Measurements from ENCODE around the gene SMAD2.

DNA sequence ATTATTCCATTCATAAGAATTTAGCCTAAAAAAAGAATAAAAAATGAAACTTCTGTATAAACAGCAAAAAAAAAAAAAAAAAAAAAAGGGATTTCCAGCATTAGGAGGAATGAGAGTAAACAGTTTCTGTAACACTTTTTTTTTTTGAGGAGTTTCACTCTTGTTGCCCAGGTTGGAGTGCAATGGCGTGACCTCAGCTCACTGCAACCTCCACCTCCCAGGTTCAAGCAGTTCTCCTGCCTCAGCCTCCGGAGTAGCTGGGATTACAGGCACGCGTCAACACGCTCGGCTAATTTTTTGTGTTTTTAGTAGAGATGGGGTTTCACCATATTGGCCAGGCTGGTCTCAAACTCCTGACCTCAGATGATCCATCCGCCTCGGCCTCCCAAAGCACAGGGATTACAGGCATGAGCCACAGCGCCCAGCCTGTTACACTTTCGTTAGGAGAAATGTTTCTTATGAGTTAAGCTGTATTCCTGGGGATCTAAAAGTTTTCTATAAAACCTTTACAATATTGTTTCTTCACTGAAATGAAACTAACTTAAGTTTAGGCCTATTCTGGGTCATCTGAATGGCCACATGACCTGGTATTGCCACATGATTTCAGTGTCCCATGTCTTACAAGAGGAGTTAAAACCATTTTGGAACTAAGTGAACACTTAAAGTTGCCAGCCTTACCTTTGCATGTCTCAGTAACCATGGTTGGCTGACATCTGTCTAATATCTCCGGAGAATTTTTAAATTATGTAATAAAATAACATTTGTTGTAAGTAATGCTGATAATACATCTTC is 17.5 kb downstream of the SMAD2 start:
- TF ChIP-seq, protein P1, sequence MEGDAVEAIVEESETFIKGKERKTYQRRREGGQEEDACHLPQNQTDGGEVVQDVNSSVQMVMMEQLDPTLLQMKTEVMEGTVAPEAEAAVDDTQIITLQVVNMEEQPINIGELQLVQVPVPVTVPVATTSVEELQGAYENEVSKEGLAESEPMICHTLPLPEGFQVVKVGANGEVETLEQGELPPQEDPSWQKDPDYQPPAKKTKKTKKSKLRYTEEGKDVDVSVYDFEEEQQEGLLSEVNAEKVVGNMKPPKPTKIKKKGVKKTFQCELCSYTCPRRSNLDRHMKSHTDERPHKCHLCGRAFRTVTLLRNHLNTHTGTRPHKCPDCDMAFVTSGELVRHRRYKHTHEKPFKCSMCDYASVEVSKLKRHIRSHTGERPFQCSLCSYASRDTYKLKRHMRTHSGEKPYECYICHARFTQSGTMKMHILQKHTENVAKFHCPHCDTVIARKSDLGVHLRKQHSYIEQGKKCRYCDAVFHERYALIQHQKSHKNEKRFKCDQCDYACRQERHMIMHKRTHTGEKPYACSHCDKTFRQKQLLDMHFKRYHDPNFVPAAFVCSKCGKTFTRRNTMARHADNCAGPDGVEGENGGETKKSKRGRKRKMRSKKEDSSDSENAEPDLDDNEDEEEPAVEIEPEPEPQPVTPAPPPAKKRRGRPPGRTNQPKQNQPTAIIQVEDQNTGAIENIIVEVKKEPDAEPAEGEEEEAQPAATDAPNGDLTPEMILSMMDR (IDR thresholded peaks at IDR 0.05; ENCODE audit: low read depth, low read length, missing input control) = no peak
- TF ChIP-seq, protein P2, sequence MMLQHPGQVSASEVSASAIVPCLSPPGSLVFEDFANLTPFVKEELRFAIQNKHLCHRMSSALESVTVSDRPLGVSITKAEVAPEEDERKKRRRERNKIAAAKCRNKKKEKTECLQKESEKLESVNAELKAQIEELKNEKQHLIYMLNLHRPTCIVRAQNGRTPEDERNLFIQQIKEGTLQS (IDR thresholded peaks at IDR 0.05) = no peak
- TF ChIP-seq HNF4G (IDR thresholded peaks at IDR 0.05) (no peak), GABPA (IDR thresholded peaks at IDR 0.05 in 1 of 2, conservative IDR thresholded peaks at IDR 0.05 in 1 of 2) (no peak), HNF4A (conservative IDR thresholded peaks at IDR 0.05) (no peak), TAF1 (conservative IDR thresholded peaks at IDR 0.05) (no peak), JUND (IDR thresholded peaks at IDR 0.05) (no peak), YY1 (IDR thresholded peaks at IDR 0.05) (no peak), RAD21 (IDR thresholded peaks at IDR 0.05) (no peak), EGR1 (IDR thresholded peaks at IDR 0.05; ENCODE audit: low read depth in 2 of 2) (no peak), NR2F2 (IDR thresholded peaks at IDR 0.05) (no peak)
- TF ChIP-seq, protein P3, sequence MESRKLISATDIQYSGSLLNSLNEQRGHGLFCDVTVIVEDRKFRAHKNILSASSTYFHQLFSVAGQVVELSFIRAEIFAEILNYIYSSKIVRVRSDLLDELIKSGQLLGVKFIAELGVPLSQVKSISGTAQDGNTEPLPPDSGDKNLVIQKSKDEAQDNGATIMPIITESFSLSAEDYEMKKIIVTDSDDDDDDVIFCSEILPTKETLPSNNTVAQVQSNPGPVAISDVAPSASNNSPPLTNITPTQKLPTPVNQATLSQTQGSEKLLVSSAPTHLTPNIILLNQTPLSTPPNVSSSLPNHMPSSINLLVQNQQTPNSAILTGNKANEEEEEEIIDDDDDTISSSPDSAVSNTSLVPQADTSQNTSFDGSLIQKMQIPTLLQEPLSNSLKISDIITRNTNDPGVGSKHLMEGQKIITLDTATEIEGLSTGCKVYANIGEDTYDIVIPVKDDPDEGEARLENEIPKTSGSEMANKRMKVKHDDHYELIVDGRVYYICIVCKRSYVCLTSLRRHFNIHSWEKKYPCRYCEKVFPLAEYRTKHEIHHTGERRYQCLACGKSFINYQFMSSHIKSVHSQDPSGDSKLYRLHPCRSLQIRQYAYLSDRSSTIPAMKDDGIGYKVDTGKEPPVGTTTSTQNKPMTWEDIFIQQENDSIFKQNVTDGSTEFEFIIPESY (IDR thresholded peaks at IDR 0.05) = no peak
- TF ChIP-seq, protein P4, sequence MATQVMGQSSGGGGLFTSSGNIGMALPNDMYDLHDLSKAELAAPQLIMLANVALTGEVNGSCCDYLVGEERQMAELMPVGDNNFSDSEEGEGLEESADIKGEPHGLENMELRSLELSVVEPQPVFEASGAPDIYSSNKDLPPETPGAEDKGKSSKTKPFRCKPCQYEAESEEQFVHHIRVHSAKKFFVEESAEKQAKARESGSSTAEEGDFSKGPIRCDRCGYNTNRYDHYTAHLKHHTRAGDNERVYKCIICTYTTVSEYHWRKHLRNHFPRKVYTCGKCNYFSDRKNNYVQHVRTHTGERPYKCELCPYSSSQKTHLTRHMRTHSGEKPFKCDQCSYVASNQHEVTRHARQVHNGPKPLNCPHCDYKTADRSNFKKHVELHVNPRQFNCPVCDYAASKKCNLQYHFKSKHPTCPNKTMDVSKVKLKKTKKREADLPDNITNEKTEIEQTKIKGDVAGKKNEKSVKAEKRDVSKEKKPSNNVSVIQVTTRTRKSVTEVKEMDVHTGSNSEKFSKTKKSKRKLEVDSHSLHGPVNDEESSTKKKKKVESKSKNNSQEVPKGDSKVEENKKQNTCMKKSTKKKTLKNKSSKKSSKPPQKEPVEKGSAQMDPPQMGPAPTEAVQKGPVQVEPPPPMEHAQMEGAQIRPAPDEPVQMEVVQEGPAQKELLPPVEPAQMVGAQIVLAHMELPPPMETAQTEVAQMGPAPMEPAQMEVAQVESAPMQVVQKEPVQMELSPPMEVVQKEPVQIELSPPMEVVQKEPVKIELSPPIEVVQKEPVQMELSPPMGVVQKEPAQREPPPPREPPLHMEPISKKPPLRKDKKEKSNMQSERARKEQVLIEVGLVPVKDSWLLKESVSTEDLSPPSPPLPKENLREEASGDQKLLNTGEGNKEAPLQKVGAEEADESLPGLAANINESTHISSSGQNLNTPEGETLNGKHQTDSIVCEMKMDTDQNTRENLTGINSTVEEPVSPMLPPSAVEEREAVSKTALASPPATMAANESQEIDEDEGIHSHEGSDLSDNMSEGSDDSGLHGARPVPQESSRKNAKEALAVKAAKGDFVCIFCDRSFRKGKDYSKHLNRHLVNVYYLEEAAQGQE (IDR thresholded peaks at IDR 0.05) = no peak
- TF ChIP-seq, protein P5, sequence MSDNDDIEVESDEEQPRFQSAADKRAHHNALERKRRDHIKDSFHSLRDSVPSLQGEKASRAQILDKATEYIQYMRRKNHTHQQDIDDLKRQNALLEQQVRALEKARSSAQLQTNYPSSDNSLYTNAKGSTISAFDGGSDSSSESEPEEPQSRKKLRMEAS (IDR thresholded peaks at IDR 0.05) = no peak

All from liver (tissue), 3 donors.